H1 (cell line): ENCODE results near the gene ACSF3. TPM values are rescaled to one million over a fixed set of nuclear protein-coding genes. Genes with fewer than 3 reads are reported as not detected.

Source experiments
- CTCF ChIA-PET: fragments of 300-600 bp; sonication (Branson Sonifier 250); formaldehyde crosslinking; loops from one replicate; lab custom pipeline; 2021; ENCODE audit not compliant: partially characterized antibody; lab: Charles Lee
- POLR2A ChIA-PET: fragments of 300-600 bp; sonication (Branson Sonifier 250); formaldehyde crosslinking; loops from one replicate; lab custom pipeline; 2021; ENCODE audit warnings: inconsistent platforms; ENCODE audit not compliant: partially characterized antibody; lab: Charles Lee
- DNase-seq, 2 experiments: peaks; one replicate each; pipeline versions ENCODE4 v3.0.0 to v3.0.0-alpha.2; 2010 to 2022; ENCODE audit warnings: low spot score in 2 of 2, low read depth in 1 of 2, mixed read lengths in 1 of 2
- FAIRE-seq: peaks from 2 replicates; lab custom pipeline; 2011; peaks lifted over from hg19 to GRCh38; lab: Jason Lieb, UNC
- H2AFZ ChIP-seq: 2 replicates; pipeline ENCODE4 v1.8.1; 2012; ENCODE audit warnings: low read length, inconsistent platforms
- H2AK5ac ChIP-seq: 2 replicates; pipeline ENCODE4 v1.6.1; 2013; ENCODE audit warnings: low read depth, low read length
- H2BK120ac ChIP-seq: replicated peaks from 2 replicates; pipeline ENCODE3; 2013; ENCODE audit warnings: low read depth, low read length, inconsistent platforms
- H2BK12ac ChIP-seq: 2 replicates; pipeline ENCODE4 v1.6.1; 2013; ENCODE audit warnings: low read depth, low read length
- H2BK15ac ChIP-seq: 2 replicates; pipeline ENCODE4 v1.6.1; 2013; ENCODE audit warnings: low read length
- H2BK20ac ChIP-seq: 2 replicates; pipeline ENCODE4 v1.6.1; 2013; ENCODE audit warnings: low read length
- H2BK5ac ChIP-seq: 2 replicates; pipeline ENCODE4 v1.6.1; 2013; ENCODE audit warnings: low read depth, low read length
- H3K14ac ChIP-seq: 2 replicates; pipeline ENCODE4 v1.6.1; 2013; ENCODE audit warnings: inconsistent platforms; ENCODE audit not compliant: insufficient read length
- H3K18ac ChIP-seq: 2 replicates; pipeline ENCODE4 v1.6.1; 2013; ENCODE audit warnings: low read length; ENCODE audit errors: extremely low read depth
- H3K23ac ChIP-seq: 2 replicates; pipeline ENCODE4 v1.6.1; 2013; ENCODE audit warnings: inconsistent platforms; ENCODE audit not compliant: insufficient read length
- H3K23me2 ChIP-seq: 2 replicates; pipeline ENCODE4 v1.6.1; 2013; ENCODE audit warnings: low read depth, low read length
- H3K27ac ChIP-seq: 2 replicates; pipeline ENCODE4 v1.6.1; 2011; ENCODE audit warnings: low read depth, low read length, inconsistent platforms
- H3K27me3 ChIP-seq, 4 experiments: replicated peaks in 1 of 4; 1 replicate in 1 of 4; 2 replicates in 3 of 4; pipeline versions ENCODE4 v1.6.1 to v1.8.1; 2011 to 2013; ENCODE audit warnings: low read length in 3 of 4, mild to moderate bottlenecking in 3 of 4, inconsistent platforms in 2 of 4, mixed read lengths in 2 of 4, moderate library complexity in 1 of 4; ENCODE audit not compliant: control insufficient read depth in 3 of 4, insufficient read depth in 3 of 4; ENCODE audit errors: extremely low read depth in 1 of 4
- H3K36me3 ChIP-seq, 4 experiments: 2 replicates each; pipeline versions ENCODE4 v1.6.1 to v1.8.1; 2011 to 2013; ENCODE audit warnings: mild to moderate bottlenecking in 4 of 4, low read length in 3 of 4, moderate library complexity in 2 of 4, control low read depth in 1 of 4, inconsistent platforms in 1 of 4; ENCODE audit not compliant: insufficient read depth in 4 of 4, control insufficient read depth in 2 of 4
- H3K4ac ChIP-seq: replicated peaks from 2 replicates; pipeline ENCODE3; 2013; ENCODE audit warnings: low read length, low read depth, mixed read lengths, inconsistent platforms; ENCODE audit not compliant: insufficient read length
- H3K4me1 ChIP-seq, 4 experiments: replicated peaks in 1 of 4; 1 replicate in 1 of 4; 2 replicates in 3 of 4; pipeline versions ENCODE4 v1.6.1 to v1.8.1; 2011 to 2013; ENCODE audit warnings: low read length in 3 of 4, inconsistent platforms in 2 of 4, mixed read lengths in 1 of 4; ENCODE audit not compliant: insufficient read depth in 4 of 4, control insufficient read depth in 3 of 4
- H3K4me2 ChIP-seq, 2 experiments: 2 replicates each; pipeline versions ENCODE4 v1.6.1 to v1.8.1; 2011 to 2013; ENCODE audit warnings: low read depth in 2 of 2, low read length in 2 of 2, control low read depth in 1 of 2, inconsistent platforms in 1 of 2, mild to moderate bottlenecking in 1 of 2; ENCODE audit not compliant: insufficient read depth in 1 of 2
- H3K4me3 ChIP-seq, 4 experiments: fragments of 200-600, 300-600 bp in 1 of 4; sonication (generic), shearing (Covaris generic), sonication (Bioruptor Twin) in 1 of 4; 2 replicates each; pipeline versions ENCODE4 v1.5.1 to v1.8.1; 2011 to 2016; ENCODE audit warnings: low read length in 4 of 4, low read depth in 3 of 4, control low read depth in 2 of 4, inconsistent platforms in 2 of 4, mild to moderate bottlenecking in 2 of 4, mixed read lengths in 1 of 4, moderate library complexity in 1 of 4; ENCODE audit not compliant: insufficient read depth in 2 of 4; ENCODE audit errors: extremely low read depth in 1 of 4
- H3K56ac ChIP-seq: replicated peaks from 2 replicates; pipeline ENCODE3; 2013; ENCODE audit warnings: low read depth, mild to moderate bottlenecking, mixed read lengths, low read length, inconsistent platforms; ENCODE audit not compliant: insufficient read length
- H3K79me1 ChIP-seq: 2 replicates; pipeline ENCODE4 v1.6.1; 2013; ENCODE audit warnings: low read depth, low read length, control low read depth
- H3K79me2 ChIP-seq, 2 experiments: 2 replicates each; pipeline versions ENCODE4 v1.6.1 to v1.8.1; 2012 to 2013; ENCODE audit warnings: low read length in 2 of 2, mild to moderate bottlenecking in 2 of 2, inconsistent platforms in 1 of 2; ENCODE audit not compliant: insufficient read depth in 2 of 2, control insufficient read depth in 1 of 2
- H3K9ac ChIP-seq, 4 experiments: replicated peaks in 1 of 4; 1 replicate in 1 of 4; 2 replicates in 3 of 4; pipeline versions ENCODE4 v1.6.1 to v1.8.1; 2011 to 2013; ENCODE audit warnings: low read depth in 3 of 4, low read length in 3 of 4, control low read depth in 2 of 4, mild to moderate bottlenecking in 2 of 4, moderate library complexity in 2 of 4, inconsistent platforms in 1 of 4; ENCODE audit errors: extremely low read depth in 1 of 4
- H3K9me3 ChIP-seq, 2 experiments: 2 replicates each; pipeline versions ENCODE4 v1.6.1 to v1.8.1; 2012 to 2013; ENCODE audit warnings: mild to moderate bottlenecking in 2 of 2, moderate library complexity in 2 of 2, control low read depth in 1 of 2, inconsistent platforms in 1 of 2, low read depth in 1 of 2, low read length in 1 of 2, mixed read lengths in 1 of 2; ENCODE audit not compliant: insufficient read depth in 2 of 2
- H4K20me1 ChIP-seq, 2 experiments: replicated peaks in 1 of 2; 2 replicates each; pipeline versions ENCODE3 to v1.8.1; 2011 to 2013; ENCODE audit warnings: inconsistent platforms in 2 of 2, low read length in 2 of 2, mild to moderate bottlenecking in 1 of 2; ENCODE audit not compliant: insufficient read depth in 2 of 2, control insufficient read depth in 1 of 2
- H4K5ac ChIP-seq: 2 replicates; pipeline ENCODE4 v1.6.1; 2013; ENCODE audit warnings: low read length, low read depth, mixed read lengths, inconsistent platforms; ENCODE audit not compliant: insufficient read length
- H4K8ac ChIP-seq: 2 replicates; pipeline ENCODE4 v1.8.0; 2013; ENCODE audit warnings: mild to moderate bottlenecking, moderate library complexity, low read length, inconsistent platforms; ENCODE audit not compliant: insufficient read depth; ENCODE audit errors: extremely low read depth
- H4K91ac ChIP-seq: replicated peaks from 2 replicates; pipeline ENCODE3; 2013; ENCODE audit warnings: low read length, mixed read lengths, inconsistent platforms; ENCODE audit not compliant: insufficient read length
- CREB1 ChIP-seq: IDR thresholded peaks from 2 replicates; pipeline ENCODE4 v1.6.1; 2012; ENCODE audit warnings: inconsistent platforms
- GABPA ChIP-seq: IDR thresholded peaks from 2 replicates; pipeline ENCODE4 v1.6.1; 2011; ENCODE audit warnings: mild to moderate bottlenecking, low read length, moderate library complexity, borderline replicate concordance; ENCODE audit not compliant: insufficient read depth
- GTF2F1 ChIP-seq: IDR thresholded peaks from 2 replicates; pipeline ENCODE4 v1.6.1; 2012; ENCODE audit warnings: low read depth, low read length, improper control_type of control experiment, borderline replicate concordance
- JUND ChIP-seq: IDR thresholded peaks from 2 replicates; pipeline ENCODE4 v1.6.1; 2011; ENCODE audit warnings: mild to moderate bottlenecking, improper control_type of control experiment, low read length
- KDM4A ChIP-seq: IDR thresholded peaks from one replicate; pipeline ENCODE4 v1.7.1; 2012; ENCODE audit warnings: low read depth, mild to moderate bottlenecking, moderate library complexity, low read length, inconsistent platforms; ENCODE audit not compliant: severe bottlenecking
- MAX ChIP-seq: IDR thresholded peaks from 2 replicates; pipeline ENCODE4 v1.6.1; 2012; ENCODE audit warnings: inconsistent platforms
- POLR2AphosphoS5 ChIP-seq: IDR thresholded peaks from 2 replicates; pipeline ENCODE4 v1.6.1; 2011; ENCODE audit warnings: low read depth, low read length
- RBBP5 ChIP-seq: IDR thresholded peaks from 2 replicates; pipeline ENCODE4 v1.7.1; 2012; ENCODE audit warnings: low read depth, mild to moderate bottlenecking, inconsistent platforms, low read length, moderate library complexity, borderline replicate concordance
- RNF2 ChIP-seq: fragments of 200-900, 300-1000 bp; sonication (generic); IDR thresholded peaks from 2 replicates; pipeline ENCODE4 v1.7.1; 2016; ENCODE audit warnings: borderline replicate concordance, low read depth, mild to moderate bottlenecking, antibody characterized with exemption, low read length; ENCODE audit not compliant: poor library complexity, severe bottlenecking; ENCODE audit errors: missing control alignments
- SIRT6 ChIP-seq: IDR thresholded peaks from one replicate; pipeline ENCODE4 v1.7.1; 2012; ENCODE audit warnings: low read length, inconsistent platforms
- SIX5 ChIP-seq: IDR thresholded peaks from 2 replicates; pipeline ENCODE4 v1.6.1; 2011; ENCODE audit warnings: mild to moderate bottlenecking, low read depth, low read length
- TAF1 ChIP-seq: IDR thresholded peaks from 2 replicates; pipeline ENCODE4 v1.6.1; 2011; ENCODE audit warnings: mild to moderate bottlenecking, low read depth, low read length
- TAF7 ChIP-seq: optimal IDR thresholded peaks from 2 replicates; pipeline ENCODE3; 2011; ENCODE audit warnings: low read depth, mild to moderate bottlenecking, inconsistent platforms, low read length, moderate library complexity, borderline replicate concordance
- TEAD4 ChIP-seq: IDR thresholded peaks from 2 replicates; pipeline ENCODE4 v1.6.1; 2012; ENCODE audit warnings: low read depth, low read length, inconsistent platforms, mixed read lengths
- WGBS, 2 experiments: shearing (Covaris generic) in 1 of 2; methylation state at CpG; one replicate each; pipeline versions ENCODE4 v1.1.6 to v1.1.7; 2013 to 2015; ENCODE audit warnings: low lambda C conversion rate in 2 of 2, mixed read lengths in 2 of 2, inconsistent platforms in 1 of 2, low coverage in 1 of 2, missing lambda C conversion rate in 1 of 2; ENCODE audit not compliant: insufficient replicate concordance in 2 of 2, insufficient coverage in 1 of 2, insufficient read length in 1 of 2; ENCODE audit errors: extremely low coverage in 1 of 2, missing lambda C conversion rate in 1 of 2; 5-methylcytosine and 5-hydroxymethylcytosine counted together
- polyA plus RNA-seq, 7 experiments: library from polyadenylated mRNA; depleted of rRNA in 3 of 7; stranded (reverse) in 5 of 7; unstranded in 2 of 7; fragments of >200 nt in 5 of 7; fragments of 200-250 nt in 2 of 7; gene quantifications; 1 replicate in 5 of 7; 2 replicates in 1 of 7; 4 replicates in 1 of 7; pipeline versions ENCODE4 v1.2.1 to v1.2.3, GENCODE V29; 2011 to 2013; ENCODE audit warnings: missing spikeins in 2 of 7, mixed read lengths in 2 of 7
- total RNA-seq: library from RNA; stranded (reverse); fragmentation: NEBNext Ultra II Directional; extraction: Animal tissue kit (Norgen Biotek cat#: 25700); gene quantifications from 2 replicates; pipeline ENCODE4 v1.2.1, GENCODE V29; 2021

The ACSF3 gene
- total and polyA plus RNA-seq, 2 of the 8 experiments (the other 6 are each of a cell fraction or from before 2014, with no cell fraction given): 15.6 to 22.9 TPM

- H3K4me1 ChIP-seq: peaks cover 0 to 7% (median 6%) of the 10 kb centered on the region in 4 experiments; a peak in 6 of 7 replicates
- TF ChIP-seq RNF2 (no peak), KDM4A (no peak), SIX5 (no peak), SIRT6 (no peak), JUND (no peak), TEAD4 (no peak), GABPA (no peak), GTF2F1 (no peak), TAF1 (no peak), TAF7 (no peak), CREB1 (no peak), RBBP5 (no peak), MAX (no peak), POLR2AphosphoS5 (no peak)
These were observed 69.6 kb downstream of the ACSF3 start for GRCh38 chr16:89163297-89163696.

More at GRCh38 chr16:89163297-89163696, 69.6 kb downstream of the ACSF3 start:
- Histone ChIP-seq H4K20me1 (no peaks in the 10 kb centered on the region), H3K23me2 (no peaks in the 10 kb centered on the region), H3K4ac (no peak overlapping the region), H2BK15ac (no peak overlapping the region), H4K5ac (no peak overlapping the region), H3K18ac (no peak overlapping the region), H3K9me3 (peaks cover 5 to 24% of the 10 kb centered on the region in 2 experiments; a peak in 3 of 4 replicates), H4K8ac (no peak overlapping the region), H3K4me3 (no peak overlapping the region), H3K27me3 (no peaks in the 10 kb centered on the region; a peak in 1 of 7 replicates), H3K23ac (no peak overlapping the region), H2BK20ac (peak overlapping the region; percentile 90; the same call in 1 of the 2 replicates), H2AFZ (no peak overlapping the region), H3K14ac (no peak overlapping the region), H2BK5ac (no peak overlapping the region), H4K91ac (no peak overlapping the region), H3K36me3 (no peaks in the 10 kb centered on the region), H2BK120ac (no peak overlapping the region), H3K27ac (no peak overlapping the region), H3K4me2 (no peak overlapping the region), H3K79me1 (no peaks in the 10 kb centered on the region), H3K9ac (no peak overlapping the region), H2BK12ac (no peak overlapping the region), H3K56ac (no peak overlapping the region), H3K79me2 (no peaks in the 10 kb centered on the region), H2AK5ac (no peak overlapping the region)
- DNase-seq: no peak
- ChIA-PET POLR2A (interaction anchor here (1.2 to 2.1 kb wide), 2 partner anchors 7 to 20 kb away, joined by 3 to 6 read pairs; no protein-coding TSS in a partner anchor), CTCF (interaction anchor here (1.1 to 1.7 kb wide), 3 partner anchors 11 to 365 kb away, joined by 3 to 4 read pairs (median 3); no protein-coding TSS in a partner anchor)
- WGBS, 2 experiments: 89% methylated on average over 9 of the region's 9 CpGs; no CpG with 5 or more reads in 1 of the 2 experiments
- FAIRE-seq: no peak
